ENCODE results near the gene LHCGR. TPM values are rescaled to one million over a fixed set of nuclear protein-coding genes. Genes with fewer than 3 reads are reported as not detected.
"Not testable (repeated sequence)": the region's sequence is repeated elsewhere in the genome, so short reads cannot be mapped to it uniquely, and the experiment has no call there.

LHCGR gene
- total RNA-seq, 1 donor from 2014 or later = not detected

GRCh38 chr2:48747319-48747718 is 8.2 kb downstream of the LHCGR start:
- no peak for DNase-seq (ENCODE audit: low read depth in 2 of 2)

- not testable (repeated sequence) for DNase-seq (ENCODE audit: low read depth in 2 of 2)
Measured at GRCh38 chr2:48739236-48739635, 16.3 kb downstream of the LHCGR start.

- DNase-seq (ENCODE audit: low read depth in 2 of 2) = peak in 1 of 2 donors; percentile 37
Measured at GRCh38 chr2:48738806-48739205, 16.7 kb downstream of the LHCGR start.

GRCh38 chr2:48736251-48736650 is 19.3 kb downstream of the LHCGR start:
- no peak for DNase-seq (ENCODE audit: low read depth in 2 of 2)

- DNase-seq (ENCODE audit: low read depth in 2 of 2) = no peak
Measured at GRCh38 chr2:48734576-48735303, 20.8 kb downstream of the LHCGR start.

GRCh38 chr2:48733067-48733503 is 22.4 kb downstream of the LHCGR start:
- DNase-seq (ENCODE audit: low read depth in 2 of 2) = no peak

- DNase-seq (ENCODE audit: low read depth in 2 of 2) = no peak
Measured at GRCh38 chr2:48728840-48729239, 26.7 kb downstream of the LHCGR start.

GRCh38 chr2:48728295-48728694 is 27.2 kb downstream of the LHCGR start:
- DNase-seq (ENCODE audit: low read depth in 2 of 2) = no peak

GRCh38 chr2:48727560-48727959 is 28.0 kb downstream of the LHCGR start:
- DNase-seq (ENCODE audit: low read depth in 2 of 2) = no peak

- no peak for DNase-seq (ENCODE audit: low read depth in 2 of 2)
Measured at GRCh38 chr2:48725696-48726494, 29.6 kb downstream of the LHCGR start.

GRCh38 chr2:48724278-48724677 is 31.2 kb downstream of the LHCGR start:
- no peak for DNase-seq (ENCODE audit: low read depth in 2 of 2)

- DNase-seq (ENCODE audit: low read depth in 2 of 2) = no peak
Measured at GRCh38 chr2:48723129-48723528, 32.4 kb downstream of the LHCGR start.

- peak in 1 of 2 donors; percentile 9 for DNase-seq (ENCODE audit: low read depth in 2 of 2)
Measured at GRCh38 chr2:48722391-48722790, 33.1 kb downstream of the LHCGR start.

GRCh38 chr2:48721158-48721557 is 34.4 kb downstream of the LHCGR start:
- no peak for DNase-seq (ENCODE audit: low read depth in 2 of 2)

- no peak for DNase-seq (ENCODE audit: low read depth in 2 of 2)
Measured at GRCh38 chr2:48719480-48720177, 35.9 kb downstream of the LHCGR start.

GRCh38 chr2:48717846-48718245 is 37.7 kb downstream of the LHCGR start:
- DNase-seq (ENCODE audit: low read depth in 2 of 2) = no peak

- DNase-seq (ENCODE audit: low read depth in 2 of 2) = no peak
Measured at GRCh38 chr2:48715956-48716355, 39.6 kb downstream of the LHCGR start.

GRCh38 chr2:48715042-48715899 is 40.3 kb downstream of the LHCGR start:
- DNase-seq (ENCODE audit: low read depth in 2 of 2) = peak in 1 of 2 donors; percentile 31

- no peak for DNase-seq (ENCODE audit: low read depth in 2 of 2)
Measured at GRCh38 chr2:48714245-48714644, 41.3 kb downstream of the LHCGR start.

- DNase-seq (ENCODE audit: low read depth in 2 of 2) = no peak
Measured at GRCh38 chr2:48713647-48714046, 41.9 kb downstream of the LHCGR start.

GRCh38 chr2:48712151-48712550 is 43.4 kb downstream of the LHCGR start:
- no peak for DNase-seq (ENCODE audit: low read depth in 2 of 2)
